ENCODE results near the gene TNNC1. TPM values are rescaled to one million over a fixed set of nuclear protein-coding genes. Genes with fewer than 3 reads are reported as not detected.

The TNNC1 gene
- total and polyA plus RNA-seq, 2 of the 13 experiments (the other 11 are each of a cell fraction or from before 2014, with no cell fraction given), result 11.8 to 36.4 TPM

DNA sequence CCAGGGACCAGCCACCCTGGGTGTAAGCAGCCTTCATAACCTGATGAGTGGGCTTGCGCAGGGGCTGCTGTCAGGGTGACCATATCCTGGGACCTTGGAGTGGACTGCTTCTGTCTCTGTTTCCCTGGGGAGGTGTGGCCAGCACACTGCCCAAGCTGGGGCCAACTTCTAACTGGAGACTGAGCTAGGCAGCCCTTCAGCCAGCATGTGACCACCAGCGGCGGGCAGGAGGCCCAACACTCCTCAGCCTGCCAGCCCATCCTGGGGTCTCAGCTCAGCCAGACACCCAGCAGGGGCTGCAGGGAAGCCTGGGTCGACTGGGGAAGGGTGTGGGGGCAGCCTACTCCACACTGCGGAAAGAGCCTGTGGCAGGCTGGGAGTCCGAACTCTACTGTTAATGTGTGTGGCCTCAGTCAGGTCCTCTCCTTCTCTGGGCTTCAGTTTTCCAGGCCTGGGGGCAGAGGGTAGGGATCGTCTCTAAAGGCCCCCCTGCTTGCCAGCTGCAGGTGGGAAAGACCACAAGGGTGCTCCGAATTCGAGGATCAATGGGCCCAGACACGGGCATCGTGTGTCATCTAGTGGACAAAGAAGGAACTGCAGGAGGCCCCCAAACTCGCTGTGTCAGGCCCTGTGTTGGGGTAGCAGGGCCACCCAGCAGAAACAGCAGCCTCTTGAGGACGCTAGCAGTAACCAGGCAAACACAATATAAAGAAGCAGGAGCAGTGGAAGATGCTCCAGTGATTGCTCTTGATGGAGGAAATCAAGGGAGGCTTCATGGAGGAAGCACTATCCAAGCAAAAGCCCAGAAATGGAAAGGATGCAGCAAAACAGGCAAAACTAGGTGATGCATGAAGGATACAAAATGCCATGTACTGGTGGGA, 7.0 kb downstream of the TNNC1 start (continued):
- no peak for TF ChIP-seq ZNF20 (CRISPR knock-in tag; IDR thresholded peaks at IDR 0.05)
- 0 out of 2 replicates have a peak, but pooled peaks have one; percentile 29 for TF ChIP-seq ZNF547 (CRISPR knock-in tag; IDR thresholded peaks at IDR 0.05)
- no peak for TF ChIP-seq ZBTB21 (CRISPR knock-in tag; IDR thresholded peaks at IDR 0.05)
- no peak for TF ChIP-seq CHD4 (IDR thresholded peaks at IDR 0.05; ENCODE audit: borderline replicate concordance, low read length)
- no peak for TF ChIP-seq SP1 (IDR thresholded peaks at IDR 0.05)
- TF ChIP-seq SP1 (CRISPR knock-in tag; IDR thresholded peaks at IDR 0.05), result no peak
- TF ChIP-seq ZNF501 (CRISPR knock-in tag; IDR thresholded peaks at IDR 0.05), result peak; percentile 57; the same call in 1 of the 2 replicates
- no peak for TF ChIP-seq RAD51 (IDR thresholded peaks at IDR 0.05; ENCODE audit: borderline replicate concordance)
- no peak for TF ChIP-seq PAWR (CRISPR knock-in tag; IDR thresholded peaks at IDR 0.05; ENCODE audit: borderline replicate concordance)
- TF ChIP-seq TMF1 (CRISPR knock-in tag; IDR thresholded peaks at IDR 0.05; ENCODE audit: low read depth), result no peak
- TF ChIP-seq, protein P1, sequence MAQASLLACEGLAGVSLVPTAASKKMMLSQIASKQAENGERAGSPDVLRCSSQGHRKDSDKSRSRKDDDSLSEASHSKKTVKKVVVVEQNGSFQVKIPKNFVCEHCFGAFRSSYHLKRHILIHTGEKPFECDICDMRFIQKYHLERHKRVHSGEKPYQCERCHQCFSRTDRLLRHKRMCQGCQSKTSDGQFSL (CRISPR knock-in tag; IDR thresholded peaks at IDR 0.05), result no peak
- TF ChIP-seq, protein P2, sequence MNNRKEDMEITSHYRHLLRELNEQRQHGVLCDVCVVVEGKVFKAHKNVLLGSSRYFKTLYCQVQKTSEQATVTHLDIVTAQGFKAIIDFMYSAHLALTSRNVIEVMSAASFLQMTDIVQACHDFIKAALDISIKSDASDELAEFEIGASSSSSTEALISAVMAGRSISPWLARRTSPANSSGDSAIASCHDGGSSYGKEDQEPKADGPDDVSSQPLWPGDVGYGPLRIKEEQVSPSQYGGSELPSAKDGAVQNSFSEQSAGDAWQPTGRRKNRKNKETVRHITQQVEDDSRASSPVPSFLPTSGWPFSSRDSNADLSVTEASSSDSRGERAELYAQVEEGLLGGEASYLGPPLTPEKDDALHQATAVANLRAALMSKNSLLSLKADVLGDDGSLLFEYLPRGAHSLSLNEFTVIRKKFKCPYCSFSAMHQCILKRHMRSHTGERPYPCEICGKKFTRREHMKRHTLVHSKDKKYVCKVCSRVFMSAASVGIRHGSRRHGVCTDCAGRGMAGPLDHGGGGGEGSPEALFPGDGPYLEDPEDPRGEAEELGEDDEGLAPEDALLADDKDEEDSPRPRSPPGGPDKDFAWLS (CRISPR knock-in tag; IDR thresholded peaks at IDR 0.05; ENCODE audit: borderline replicate concordance), result no peak
- 0 out of 2 replicates have a peak, but pooled peaks have one; percentile 45 for TF ChIP-seq ZNF205 (CRISPR knock-in tag; IDR thresholded peaks at IDR 0.05)
- no peak for TF ChIP-seq SETDB1 (CRISPR knock-in tag; IDR thresholded peaks at IDR 0.05; ENCODE audit: borderline replicate concordance)
- no peak for TF ChIP-seq SCMH1 (CRISPR knock-in tag; IDR thresholded peaks at IDR 0.05; ENCODE audit: borderline replicate concordance)
- no peak for TF ChIP-seq CC2D1A (CRISPR knock-in tag; IDR thresholded peaks at IDR 0.05)
- TF ChIP-seq, protein P3, sequence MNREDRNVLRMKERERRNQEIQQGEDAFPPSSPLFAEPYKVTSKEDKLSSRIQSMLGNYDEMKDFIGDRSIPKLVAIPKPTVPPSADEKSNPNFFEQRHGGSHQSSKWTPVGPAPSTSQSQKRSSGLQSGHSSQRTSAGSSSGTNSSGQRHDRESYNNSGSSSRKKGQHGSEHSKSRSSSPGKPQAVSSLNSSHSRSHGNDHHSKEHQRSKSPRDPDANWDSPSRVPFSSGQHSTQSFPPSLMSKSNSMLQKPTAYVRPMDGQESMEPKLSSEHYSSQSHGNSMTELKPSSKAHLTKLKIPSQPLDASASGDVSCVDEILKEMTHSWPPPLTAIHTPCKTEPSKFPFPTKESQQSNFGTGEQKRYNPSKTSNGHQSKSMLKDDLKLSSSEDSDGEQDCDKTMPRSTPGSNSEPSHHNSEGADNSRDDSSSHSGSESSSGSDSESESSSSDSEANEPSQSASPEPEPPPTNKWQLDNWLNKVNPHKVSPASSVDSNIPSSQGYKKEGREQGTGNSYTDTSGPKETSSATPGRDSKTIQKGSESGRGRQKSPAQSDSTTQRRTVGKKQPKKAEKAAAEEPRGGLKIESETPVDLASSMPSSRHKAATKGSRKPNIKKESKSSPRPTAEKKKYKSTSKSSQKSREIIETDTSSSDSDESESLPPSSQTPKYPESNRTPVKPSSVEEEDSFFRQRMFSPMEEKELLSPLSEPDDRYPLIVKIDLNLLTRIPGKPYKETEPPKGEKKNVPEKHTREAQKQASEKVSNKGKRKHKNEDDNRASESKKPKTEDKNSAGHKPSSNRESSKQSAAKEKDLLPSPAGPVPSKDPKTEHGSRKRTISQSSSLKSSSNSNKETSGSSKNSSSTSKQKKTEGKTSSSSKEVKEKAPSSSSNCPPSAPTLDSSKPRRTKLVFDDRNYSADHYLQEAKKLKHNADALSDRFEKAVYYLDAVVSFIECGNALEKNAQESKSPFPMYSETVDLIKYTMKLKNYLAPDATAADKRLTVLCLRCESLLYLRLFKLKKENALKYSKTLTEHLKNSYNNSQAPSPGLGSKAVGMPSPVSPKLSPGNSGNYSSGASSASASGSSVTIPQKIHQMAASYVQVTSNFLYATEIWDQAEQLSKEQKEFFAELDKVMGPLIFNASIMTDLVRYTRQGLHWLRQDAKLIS (CRISPR knock-in tag; IDR thresholded peaks at IDR 0.05), result no peak
- no peak for TF ChIP-seq ZNF674 (CRISPR knock-in tag; IDR thresholded peaks at IDR 0.05; ENCODE audit: low read depth)
- TF ChIP-seq GTF2F1 (IDR thresholded peaks at IDR 0.05; ENCODE audit: low read length), result no peak
- TF ChIP-seq, protein P4, sequence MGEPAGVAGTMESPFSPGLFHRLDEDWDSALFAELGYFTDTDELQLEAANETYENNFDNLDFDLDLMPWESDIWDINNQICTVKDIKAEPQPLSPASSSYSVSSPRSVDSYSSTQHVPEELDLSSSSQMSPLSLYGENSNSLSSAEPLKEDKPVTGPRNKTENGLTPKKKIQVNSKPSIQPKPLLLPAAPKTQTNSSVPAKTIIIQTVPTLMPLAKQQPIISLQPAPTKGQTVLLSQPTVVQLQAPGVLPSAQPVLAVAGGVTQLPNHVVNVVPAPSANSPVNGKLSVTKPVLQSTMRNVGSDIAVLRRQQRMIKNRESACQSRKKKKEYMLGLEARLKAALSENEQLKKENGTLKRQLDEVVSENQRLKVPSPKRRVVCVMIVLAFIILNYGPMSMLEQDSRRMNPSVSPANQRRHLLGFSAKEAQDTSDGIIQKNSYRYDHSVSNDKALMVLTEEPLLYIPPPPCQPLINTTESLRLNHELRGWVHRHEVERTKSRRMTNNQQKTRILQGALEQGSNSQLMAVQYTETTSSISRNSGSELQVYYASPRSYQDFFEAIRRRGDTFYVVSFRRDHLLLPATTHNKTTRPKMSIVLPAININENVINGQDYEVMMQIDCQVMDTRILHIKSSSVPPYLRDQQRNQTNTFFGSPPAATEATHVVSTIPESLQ (CRISPR knock-in tag; conservative IDR thresholded peaks at IDR 0.05), result no peak
- no peak for TF ChIP-seq NCOA1 (CRISPR knock-in tag; IDR thresholded peaks at IDR 0.05)
- no peak for TF ChIP-seq SOX6 (IDR thresholded peaks at IDR 0.05)
- peak; percentile 69 for TF ChIP-seq SOX6 (CRISPR knock-in tag; IDR thresholded peaks at IDR 0.05)

All from HepG2 (cell line).